HPDE6-E6E7 (cell line): ENCODE data around the gene AMT.

Source experiments
- DNase-seq: peaks from one replicate; pipeline ENCODE4 v3.0.0; 2011; ENCODE audit warnings: missing footprints; ENCODE audit errors: extremely low spot score

AMT gene

GRCh38 chr3:49388289-49388820, 33.9 kb downstream of the AMT start:
- DNase-seq: no peak

- DNase-seq: no peak
These were observed 34.6 kb downstream of the AMT start for GRCh38 chr3:49387721-49388120.

- DNase-seq: no peak
These were observed 36.1 kb downstream of the AMT start for GRCh38 chr3:49386056-49386756.

GRCh38 chr3:49385617-49386016, 36.7 kb downstream of the AMT start:
- no peak for DNase-seq

- DNase-seq: no peak
These were observed 38.9 kb downstream of the AMT start for GRCh38 chr3:49383387-49383786.

- no peak for DNase-seq
These were observed 43.9 kb downstream of the AMT start for GRCh38 chr3:49378249-49378895.

GRCh38 chr3:49377483-49377882, 44.8 kb downstream of the AMT start:
- no peak for DNase-seq

GRCh38 chr3:49371946-49372345, 50.3 kb downstream of the AMT start:
- DNase-seq: no peak

- DNase-seq: no peak
These were observed 51.5 kb downstream of the AMT start for GRCh38 chr3:49370585-49371290.
